Erythroblast (primary cell): ENCODE measurements around the gene WDR82.
"Not testable (repeated sequence)": the region's sequence is repeated elsewhere in the genome, so short reads cannot be mapped to it uniquely, and the experiment has no call there.

ENCODE experiments used
- GATA1 ChIP-seq: IDR thresholded peaks from 2 replicates; pipeline ENCODE4 v1.6.1; 2011; ENCODE audit warnings: low read depth, mild to moderate bottlenecking, control low read depth, low read length, moderate library complexity
- POLR2A ChIP-seq: IDR thresholded peaks from 2 replicates; pipeline ENCODE4 v1.6.1; 2011; ENCODE audit warnings: mild to moderate bottlenecking, low read length

- TF ChIP-seq POLR2A, GATA1: not testable (repeated sequence)
Observed at GRCh38 chr3:52274781-52275180, 3.7 kb downstream of the WDR82 start.
